IPS-11a (cell line): ENCODE measurements around the gene EML6.

Experiments
- H3K4me3 ChIP-seq: one replicate; pipeline ENCODE4 v1.5.1; 2013; ENCODE audit warnings: low read depth, low read length, control low read depth

Gene EML6

DNA sequence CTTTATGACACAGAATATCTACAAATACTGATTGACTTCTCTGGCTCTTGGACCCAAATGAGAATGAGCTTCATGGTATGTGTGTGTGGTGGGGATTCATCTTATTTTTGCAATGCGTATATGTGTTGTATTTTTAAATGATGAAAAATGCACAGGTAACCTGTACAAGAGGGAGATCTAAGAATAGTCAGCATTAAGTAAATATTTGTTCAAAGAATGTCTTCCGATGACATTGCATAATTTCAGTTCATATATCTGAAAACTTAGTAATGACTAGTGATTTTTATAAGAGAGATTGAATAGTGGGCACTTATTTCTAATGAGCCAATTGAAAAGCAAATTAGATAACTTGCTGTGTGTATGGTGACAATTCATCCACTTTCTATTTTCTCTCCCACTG lies 66.4 kb downstream of the EML6 start:
- no peak overlapping the region for H3K4me3 ChIP-seq

DNA sequence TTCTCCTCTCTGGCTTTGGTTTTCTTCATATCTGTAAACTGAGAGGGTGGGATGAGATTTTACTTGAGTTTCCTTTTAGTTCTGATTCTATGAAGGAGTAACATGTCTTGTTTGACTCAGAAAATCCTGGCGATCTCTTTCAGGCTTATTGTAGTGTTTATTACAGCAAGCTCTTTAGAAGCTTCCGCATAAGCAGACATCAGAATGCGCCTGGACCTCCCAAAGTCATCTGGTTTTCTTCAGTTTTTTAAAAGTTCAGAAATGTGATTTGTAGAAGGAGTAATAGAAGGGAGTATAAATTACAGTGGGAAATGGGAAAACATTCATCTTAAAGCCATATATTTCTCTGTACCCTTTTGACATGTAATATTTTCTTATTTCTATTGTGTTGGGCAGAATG lies 68.4 kb downstream of the EML6 start:
- H3K4me3 ChIP-seq, result no peak overlapping the region

DNA sequence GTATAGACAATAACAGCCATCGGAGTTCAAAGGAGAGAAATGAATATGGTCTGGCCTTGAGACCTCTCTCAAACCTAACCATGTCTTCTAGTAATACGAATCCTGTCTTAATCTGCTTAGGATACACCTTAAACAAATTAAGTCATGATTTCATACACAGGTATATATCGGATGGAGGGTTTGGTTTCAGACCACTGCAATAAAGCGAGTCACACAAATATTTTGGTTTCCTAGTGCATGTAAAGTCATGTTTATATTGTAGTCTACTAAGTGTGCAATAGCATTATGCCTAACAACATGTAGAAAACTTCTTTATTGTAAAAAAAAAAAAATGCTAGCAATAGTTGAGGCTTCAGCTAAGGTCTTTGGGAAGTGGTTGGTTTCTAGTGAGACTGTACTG lies 73.8 kb downstream of the EML6 start:
- H3K4me3 ChIP-seq, result no peak overlapping the region

DNA sequence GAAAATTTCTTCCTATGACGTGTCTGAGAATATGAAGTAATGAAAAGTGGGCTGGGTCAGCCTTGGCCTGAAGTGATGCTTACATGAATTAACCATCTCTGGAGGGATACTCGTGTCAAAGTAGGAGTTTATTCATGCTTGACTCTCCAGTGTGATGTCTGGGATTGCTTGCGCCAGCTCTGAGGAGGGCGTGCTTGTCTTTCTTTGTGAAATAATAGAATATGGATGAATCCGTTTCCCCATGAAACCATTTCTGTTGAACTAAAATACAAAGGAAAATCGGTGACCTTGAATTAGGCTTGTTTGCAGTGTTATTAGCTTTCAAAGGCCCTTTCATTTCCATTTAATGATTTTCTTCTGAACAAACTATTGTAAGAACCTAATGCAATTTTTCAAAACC lies 77.9 kb downstream of the EML6 start:
- H3K4me3 ChIP-seq, result no peak overlapping the region

DNA sequence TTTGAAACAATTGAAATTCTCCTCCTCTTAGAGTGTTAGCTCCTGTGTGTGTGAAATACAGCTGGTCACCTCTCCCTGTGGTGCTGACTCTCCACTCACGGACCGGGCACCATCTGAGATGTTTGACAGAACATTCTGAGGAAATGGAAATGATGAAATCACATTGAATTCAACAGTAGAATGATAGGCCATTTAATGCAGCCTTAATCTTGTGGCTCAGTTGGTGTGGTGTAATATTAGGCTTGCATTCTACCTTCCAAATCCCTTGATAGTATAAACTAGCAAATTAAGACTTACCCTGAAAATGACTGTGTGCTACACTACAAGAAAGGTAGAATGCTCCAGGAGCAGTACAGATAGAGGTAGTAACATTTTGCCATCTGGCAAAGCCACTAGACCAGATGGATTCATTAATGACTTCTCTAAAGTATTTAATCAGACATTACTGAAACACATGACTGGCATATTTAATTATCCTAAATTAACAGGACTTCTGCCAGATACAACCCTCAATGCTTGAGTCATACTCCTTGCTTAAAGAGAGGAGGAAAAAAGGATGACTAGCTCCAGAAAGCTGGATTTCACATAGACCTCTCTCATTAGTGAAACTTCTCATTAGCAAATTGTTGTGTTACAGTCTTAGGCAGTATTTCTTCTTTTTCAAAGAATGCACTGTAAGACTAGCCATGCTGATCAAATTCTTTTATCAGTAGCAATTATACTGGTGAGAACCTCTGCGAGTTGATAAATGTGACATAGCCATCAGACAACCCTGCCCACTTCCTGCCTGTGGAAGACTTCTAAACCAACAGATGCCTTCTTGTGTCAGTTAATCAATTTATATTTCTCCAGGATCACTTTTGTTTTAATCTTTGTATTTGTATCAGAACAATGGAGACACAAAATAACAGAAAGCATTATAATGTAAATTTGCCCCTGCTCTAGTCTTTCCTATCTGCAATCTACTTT lies 80.6 kb downstream of the EML6 start:
- no peak overlapping the region for H3K4me3 ChIP-seq

DNA sequence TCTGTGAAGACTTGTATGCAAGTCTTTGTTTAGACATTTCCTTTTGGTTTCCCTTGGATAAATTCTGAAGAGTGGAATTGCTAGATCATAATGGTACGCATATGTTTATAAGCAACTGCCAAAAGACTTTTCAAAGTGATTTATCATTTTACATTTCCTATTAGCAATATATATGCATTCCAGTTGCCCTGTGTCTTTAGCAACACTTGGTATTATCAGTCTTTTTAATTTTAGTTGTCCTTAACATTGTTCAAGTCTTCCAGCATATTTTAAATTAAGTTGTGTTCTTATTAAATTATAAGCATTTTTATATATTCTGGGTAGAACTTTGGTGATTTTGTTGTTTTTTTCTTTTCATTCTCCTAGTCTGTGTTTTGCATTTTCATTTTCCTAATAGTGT lies 81.8 kb downstream of the EML6 start:
- no peak overlapping the region for H3K4me3 ChIP-seq

DNA sequence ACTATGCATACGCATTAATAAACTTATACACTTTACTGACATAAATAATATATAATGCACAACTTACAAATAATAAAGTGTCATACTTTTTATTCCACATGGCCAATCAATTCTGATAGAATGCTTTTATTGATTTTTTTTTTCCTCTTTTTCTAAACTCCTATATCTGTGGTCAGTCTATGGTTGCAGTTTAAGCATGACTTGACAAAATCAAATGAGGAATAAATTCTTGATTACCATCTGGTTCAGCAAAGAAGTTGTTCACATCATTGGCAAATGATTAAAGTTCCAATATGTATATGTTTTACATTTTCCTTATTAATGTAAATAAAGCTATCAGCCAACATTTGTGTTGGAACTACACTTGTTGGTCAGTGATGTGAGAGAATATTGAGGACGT lies 83.5 kb downstream of the EML6 start:
- H3K4me3 ChIP-seq, result no peak overlapping the region

DNA sequence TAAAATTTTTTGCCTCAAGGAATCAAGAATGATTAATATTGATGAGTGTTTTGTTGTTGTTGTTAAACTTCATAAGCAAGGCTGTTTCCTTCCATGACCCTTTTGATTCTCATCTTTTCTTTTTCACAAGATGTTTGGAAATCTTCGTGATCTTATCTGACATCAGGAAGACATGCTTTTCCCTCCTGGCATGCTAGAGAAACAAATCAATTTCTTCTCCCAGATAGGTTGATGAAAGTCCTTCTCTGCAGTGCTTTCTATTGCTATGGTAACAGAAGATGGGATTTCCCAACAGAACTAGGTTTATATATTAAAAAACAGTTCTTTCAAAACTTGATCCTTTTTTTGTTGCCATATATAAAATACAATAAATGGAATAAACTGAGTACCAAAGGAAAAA lies 85.2 kb downstream of the EML6 start:
- no peak overlapping the region for H3K4me3 ChIP-seq

DNA sequence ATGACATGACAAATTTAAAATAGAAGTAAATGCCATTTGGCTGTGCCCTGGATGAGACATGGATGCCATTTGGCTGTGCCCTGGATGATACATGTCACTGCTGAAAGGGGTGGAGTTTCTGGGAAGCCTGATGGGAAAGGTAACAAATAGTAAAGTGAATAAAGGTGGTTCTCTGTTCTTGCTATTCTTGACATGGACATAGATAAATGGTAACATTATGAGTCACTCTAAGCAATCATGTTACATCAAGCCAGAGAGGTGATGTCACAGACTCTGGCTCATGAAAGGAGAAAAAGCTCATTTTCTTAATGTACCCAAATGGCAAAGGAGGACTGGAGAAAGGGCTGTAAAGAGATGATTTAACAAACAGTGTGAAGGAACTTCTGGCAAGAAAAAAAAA lies 86.4 kb downstream of the EML6 start:
- H3K4me3 ChIP-seq, result no peak overlapping the region

DNA sequence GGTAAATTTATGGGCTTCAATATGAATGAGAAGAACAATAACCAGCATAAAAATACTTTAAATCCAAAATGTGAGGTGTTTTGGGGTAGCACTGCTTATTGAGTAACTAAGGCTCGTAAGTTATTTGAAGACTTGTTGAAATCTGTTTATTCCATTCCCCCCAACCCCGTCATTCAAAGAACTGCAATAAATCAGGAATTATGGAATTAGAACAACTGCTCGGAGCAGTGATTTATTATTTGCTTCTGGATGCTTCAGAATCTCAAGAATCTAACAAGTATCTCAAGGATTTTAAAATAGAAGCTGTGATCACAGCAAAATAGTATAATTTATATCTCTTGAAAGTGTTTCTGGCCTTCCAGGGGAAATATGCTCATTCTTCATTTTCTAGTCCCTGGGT lies 86.8 kb downstream of the EML6 start:
- no peak overlapping the region for H3K4me3 ChIP-seq

DNA sequence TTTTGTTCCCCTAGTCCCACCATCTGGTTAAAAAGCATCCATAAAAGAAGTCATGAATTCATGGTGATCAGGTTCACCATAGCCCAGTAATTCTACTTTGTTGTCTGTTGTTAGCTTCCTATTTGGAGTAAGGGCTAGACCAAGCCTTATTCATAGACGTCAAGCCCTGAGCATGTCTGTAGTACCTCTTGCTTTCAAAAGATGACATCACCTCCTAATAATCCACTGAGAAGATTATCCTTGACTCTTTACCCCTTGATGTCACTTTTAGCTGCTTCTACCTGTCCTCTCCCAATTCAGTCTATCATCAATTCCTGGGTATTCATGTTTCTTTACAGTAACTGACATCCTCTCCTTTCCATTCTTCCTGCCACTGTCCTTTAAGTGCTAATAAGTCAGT lies 90.1 kb downstream of the EML6 start:
- no peak overlapping the region for H3K4me3 ChIP-seq

DNA sequence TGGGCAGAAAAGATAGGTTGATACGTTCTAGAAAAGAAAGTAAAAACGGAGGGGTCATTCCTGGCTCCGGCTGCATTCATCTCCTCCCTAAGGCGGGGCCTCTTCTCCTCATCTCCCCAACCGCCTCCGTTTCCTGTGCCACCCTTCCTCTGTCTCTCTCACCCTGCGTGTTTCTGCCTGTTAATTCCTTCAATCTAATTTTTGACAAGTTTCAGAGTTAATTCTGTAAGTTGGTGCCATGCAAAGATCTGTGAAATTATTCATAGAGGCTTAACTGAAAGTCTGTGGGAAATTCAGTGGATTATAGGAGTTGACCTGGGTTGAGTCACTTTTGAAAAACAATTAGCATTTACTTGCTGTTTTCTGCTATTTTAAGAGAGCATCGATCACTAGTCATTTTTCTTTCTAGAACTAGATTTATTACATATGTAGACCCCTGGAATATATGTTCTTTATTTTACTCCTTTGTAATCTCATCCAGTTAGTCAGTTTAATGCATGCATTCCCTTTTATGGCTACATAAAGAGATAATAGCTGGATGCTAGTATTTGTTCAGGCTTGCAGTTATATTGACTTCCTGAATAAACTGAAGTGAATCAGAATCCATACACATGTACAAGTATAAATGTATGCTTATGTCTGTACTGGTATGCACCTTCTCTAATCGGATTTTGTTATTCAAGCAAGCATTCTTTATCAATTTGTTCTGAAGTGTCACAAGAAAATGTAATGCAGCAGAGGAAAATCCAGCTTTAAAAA lies 91.1 kb downstream of the EML6 start:
- no peak overlapping the region for H3K4me3 ChIP-seq

DNA sequence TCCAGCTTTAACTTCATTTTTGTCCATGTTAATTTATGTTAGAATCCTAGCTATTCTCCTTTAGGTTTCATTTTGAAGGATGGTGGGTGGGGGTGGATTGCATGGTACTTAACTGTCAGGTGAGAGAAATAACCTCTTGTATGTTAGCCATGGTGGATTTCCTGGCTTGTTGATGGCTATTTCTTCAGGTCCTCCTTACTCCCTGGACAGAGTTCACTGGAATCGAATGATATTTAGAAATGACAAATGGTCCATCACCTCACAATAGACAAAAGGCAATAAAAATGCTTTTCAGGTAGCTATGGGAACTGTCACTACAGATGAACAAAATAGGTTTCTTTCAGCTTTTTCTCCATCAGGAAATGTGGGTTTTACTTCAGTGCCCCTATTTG lies 91.7 kb downstream of the EML6 start:
- no peak overlapping the region for H3K4me3 ChIP-seq

DNA sequence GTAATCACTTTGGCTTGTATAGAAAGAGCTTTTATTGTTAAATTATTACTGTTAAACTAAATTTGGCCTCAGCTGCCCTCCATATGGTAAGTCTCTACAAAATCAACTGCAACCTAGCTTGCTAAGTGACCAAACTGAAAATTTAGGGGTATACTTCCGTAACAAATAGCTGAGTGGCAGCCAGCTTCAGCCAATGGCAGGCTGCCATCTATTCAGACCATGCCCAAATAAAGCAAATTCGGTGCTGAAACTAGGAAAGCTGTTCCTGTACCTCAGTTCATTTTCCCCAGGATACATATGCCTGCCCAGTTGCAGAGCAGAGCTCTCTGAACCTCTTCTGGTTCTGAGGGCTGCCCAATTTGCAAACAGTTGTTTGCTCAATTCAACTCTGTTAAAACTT lies 94.8 kb downstream of the EML6 start:
- H3K4me3 ChIP-seq, result no peak overlapping the region

DNA sequence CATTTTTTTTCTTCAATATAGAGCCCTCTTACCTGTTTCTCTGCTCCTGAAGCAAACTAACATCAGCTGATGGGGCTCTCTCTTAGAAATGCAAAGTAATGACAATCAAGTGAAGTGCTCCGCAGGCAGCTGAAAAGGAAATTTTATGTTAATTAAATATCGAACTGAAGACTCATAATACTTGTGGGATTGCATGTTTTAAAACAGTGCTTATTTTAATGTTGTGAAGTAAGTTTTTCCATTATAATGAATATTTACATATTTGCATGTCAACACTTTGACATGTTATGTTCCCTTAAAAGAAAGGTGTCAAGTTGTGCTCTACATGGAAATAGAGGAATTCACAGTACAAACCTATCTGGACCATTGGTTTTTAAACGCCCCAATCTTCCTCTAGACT lies 97.1 kb downstream of the EML6 start:
- H3K4me3 ChIP-seq, result no peak overlapping the region

DNA sequence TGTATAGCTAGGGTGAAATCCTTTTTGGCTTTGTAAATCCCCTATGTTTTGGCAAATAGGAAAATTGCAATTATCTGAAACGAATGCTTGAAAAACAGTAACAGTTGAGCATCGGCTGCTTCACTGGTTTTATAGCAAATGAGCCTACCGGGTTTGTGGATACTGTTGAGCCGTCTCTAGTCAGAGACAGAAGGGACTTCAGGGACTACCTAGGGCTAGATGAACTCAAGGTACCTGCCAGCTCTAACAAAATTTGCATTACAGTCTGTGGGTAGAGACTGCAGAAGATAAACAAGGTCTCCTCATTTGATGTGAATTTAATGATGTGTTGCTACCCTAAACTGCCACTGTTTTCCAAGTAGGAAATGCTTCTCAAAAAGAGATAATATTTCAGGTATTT lies 101.1 kb downstream of the EML6 start:
- no peak overlapping the region for H3K4me3 ChIP-seq

DNA sequence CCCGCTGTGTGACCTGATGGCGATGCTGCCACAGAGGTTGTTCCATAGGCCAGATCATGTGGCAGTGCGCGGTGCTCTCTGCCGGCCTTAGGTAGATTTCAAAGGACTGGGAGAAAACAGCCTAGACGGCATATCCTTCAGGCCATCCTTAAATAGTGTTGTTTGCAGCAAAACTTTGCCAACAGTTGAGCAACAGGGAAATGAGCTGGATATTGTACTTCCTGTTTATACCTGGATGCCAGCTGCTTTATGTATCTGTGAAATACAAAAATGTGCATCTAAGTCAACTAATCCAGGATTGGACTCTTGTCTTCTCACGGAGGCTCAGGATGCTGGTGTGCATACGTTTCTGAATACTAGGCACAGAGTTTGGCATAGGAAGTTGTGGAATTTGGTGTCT lies 107.1 kb downstream of the EML6 start:
- no peak overlapping the region for H3K4me3 ChIP-seq

DNA sequence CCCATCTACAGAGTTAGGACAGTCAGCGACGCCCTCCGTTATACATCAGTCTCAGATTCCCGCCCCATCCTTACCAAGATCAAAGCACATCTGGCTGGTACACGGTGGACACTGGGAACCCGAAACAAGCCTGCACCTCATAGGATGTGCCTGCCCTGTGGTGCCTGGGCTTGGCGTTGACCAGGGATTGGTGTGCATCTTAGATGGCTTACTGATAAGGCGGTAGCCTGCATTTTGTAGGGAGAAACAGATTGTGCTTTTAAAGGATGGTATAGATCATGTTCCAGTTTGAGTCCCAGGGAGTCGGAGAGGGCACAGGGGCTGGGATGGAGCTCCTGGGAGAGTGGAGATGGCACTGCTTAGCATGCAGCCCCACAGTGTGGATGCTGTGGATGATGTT lies 108.0 kb downstream of the EML6 start:
- no peak overlapping the region for H3K4me3 ChIP-seq

DNA sequence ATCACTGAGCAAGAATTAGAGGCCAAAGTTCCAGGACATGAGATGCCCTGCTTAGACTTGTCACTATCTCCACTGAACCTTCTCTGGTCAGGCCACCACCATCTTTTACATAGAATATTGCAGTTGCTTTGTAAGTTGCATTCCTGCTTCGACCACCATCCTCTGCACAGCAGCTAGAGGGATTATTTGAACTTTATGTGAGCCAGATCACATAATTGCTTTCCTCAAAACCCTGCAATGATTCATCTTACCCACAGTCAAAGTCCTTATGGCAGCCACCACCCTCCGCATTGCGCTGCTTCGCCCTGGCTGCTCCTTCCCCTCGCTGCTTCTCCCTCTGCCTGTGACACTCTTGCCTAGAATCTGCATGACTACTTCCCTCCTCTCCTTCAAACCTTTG lies 111.3 kb downstream of the EML6 start:
- no peak overlapping the region for H3K4me3 ChIP-seq

DNA sequence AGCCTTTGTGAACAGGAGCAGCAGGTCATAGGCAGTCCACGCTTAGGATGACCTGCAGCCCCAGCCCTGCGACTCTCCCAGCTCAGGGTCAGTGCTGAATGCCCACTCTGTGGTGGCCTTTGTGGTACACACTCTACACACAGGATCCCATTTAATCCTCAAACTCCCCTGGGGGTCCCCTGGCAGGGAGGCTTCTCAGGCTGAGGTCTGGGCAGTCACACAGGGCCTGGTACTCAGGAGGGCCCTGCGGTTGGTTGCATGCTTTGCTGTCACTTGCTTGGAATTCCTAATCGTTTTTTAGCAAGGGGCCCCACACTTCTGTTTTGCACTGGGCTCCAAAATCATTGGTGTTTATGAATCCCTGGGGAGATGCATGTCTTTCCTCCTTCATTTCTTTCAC lies 113.0 kb downstream of the EML6 start:
- H3K4me3 ChIP-seq, result no peak overlapping the region

DNA sequence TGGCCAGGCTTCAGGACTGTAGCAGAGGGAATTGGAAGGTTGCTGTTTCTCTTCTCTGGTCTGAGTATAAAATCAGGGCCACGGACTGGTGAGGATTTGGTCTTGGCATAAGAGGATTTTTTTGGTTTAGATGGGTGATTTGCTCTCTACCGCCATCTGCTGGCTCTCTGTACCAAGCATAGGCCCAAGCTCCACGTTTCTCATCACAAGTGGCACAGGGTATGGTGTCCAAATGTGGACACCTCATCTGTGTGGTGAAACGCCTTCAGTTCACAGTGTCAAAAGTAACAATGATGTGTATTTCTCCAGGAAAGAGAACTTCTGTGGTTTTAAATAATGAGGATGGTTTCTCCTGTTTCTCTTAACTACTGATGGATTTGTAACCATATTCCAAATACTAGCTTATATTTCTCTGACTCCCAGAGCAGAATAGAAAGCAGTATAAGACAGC lies 115.1 kb downstream of the EML6 start:
- no peak overlapping the region for H3K4me3 ChIP-seq
